Measurements from ENCODE around the gene GGTLC2.

- TF ChIP-seq SIN3A (IDR thresholded peaks at IDR 0.05; ENCODE audit: borderline replicate concordance, insufficient read depth, low read length) (no peak), POLR2AphosphoS5 (IDR thresholded peaks at IDR 0.05; ENCODE audit: low read depth, low read length) (no peak), TAF1 (IDR thresholded peaks at IDR 0.05; ENCODE audit: borderline replicate concordance, insufficient read depth, low read length) (no peak), FOXP2 (optimal IDR thresholded peaks at IDR 0.05; ENCODE audit: borderline replicate concordance, extremely low read depth, extremely low read length, insufficient read depth) (no peak)
- TF ChIP-seq, protein P1, sequence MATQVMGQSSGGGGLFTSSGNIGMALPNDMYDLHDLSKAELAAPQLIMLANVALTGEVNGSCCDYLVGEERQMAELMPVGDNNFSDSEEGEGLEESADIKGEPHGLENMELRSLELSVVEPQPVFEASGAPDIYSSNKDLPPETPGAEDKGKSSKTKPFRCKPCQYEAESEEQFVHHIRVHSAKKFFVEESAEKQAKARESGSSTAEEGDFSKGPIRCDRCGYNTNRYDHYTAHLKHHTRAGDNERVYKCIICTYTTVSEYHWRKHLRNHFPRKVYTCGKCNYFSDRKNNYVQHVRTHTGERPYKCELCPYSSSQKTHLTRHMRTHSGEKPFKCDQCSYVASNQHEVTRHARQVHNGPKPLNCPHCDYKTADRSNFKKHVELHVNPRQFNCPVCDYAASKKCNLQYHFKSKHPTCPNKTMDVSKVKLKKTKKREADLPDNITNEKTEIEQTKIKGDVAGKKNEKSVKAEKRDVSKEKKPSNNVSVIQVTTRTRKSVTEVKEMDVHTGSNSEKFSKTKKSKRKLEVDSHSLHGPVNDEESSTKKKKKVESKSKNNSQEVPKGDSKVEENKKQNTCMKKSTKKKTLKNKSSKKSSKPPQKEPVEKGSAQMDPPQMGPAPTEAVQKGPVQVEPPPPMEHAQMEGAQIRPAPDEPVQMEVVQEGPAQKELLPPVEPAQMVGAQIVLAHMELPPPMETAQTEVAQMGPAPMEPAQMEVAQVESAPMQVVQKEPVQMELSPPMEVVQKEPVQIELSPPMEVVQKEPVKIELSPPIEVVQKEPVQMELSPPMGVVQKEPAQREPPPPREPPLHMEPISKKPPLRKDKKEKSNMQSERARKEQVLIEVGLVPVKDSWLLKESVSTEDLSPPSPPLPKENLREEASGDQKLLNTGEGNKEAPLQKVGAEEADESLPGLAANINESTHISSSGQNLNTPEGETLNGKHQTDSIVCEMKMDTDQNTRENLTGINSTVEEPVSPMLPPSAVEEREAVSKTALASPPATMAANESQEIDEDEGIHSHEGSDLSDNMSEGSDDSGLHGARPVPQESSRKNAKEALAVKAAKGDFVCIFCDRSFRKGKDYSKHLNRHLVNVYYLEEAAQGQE (IDR thresholded peaks at IDR 0.05; ENCODE audit: insufficient read depth in 1 of 2, low read depth in 2 of 2, low read length in 2 of 2): no peak
Observed at GRCh38 chr22:22618448-22618847, 26.0 kb upstream of the GGTLC2 start.

All from PFSK-1 (cell line).